Measurements from ENCODE around the gene EID2B. TPM values are rescaled to one million over a fixed set of nuclear protein-coding genes. Genes with fewer than 3 reads are reported as not detected.

EID2B gene
- total RNA-seq, 1 donor: 5.1 TPM

DNA sequence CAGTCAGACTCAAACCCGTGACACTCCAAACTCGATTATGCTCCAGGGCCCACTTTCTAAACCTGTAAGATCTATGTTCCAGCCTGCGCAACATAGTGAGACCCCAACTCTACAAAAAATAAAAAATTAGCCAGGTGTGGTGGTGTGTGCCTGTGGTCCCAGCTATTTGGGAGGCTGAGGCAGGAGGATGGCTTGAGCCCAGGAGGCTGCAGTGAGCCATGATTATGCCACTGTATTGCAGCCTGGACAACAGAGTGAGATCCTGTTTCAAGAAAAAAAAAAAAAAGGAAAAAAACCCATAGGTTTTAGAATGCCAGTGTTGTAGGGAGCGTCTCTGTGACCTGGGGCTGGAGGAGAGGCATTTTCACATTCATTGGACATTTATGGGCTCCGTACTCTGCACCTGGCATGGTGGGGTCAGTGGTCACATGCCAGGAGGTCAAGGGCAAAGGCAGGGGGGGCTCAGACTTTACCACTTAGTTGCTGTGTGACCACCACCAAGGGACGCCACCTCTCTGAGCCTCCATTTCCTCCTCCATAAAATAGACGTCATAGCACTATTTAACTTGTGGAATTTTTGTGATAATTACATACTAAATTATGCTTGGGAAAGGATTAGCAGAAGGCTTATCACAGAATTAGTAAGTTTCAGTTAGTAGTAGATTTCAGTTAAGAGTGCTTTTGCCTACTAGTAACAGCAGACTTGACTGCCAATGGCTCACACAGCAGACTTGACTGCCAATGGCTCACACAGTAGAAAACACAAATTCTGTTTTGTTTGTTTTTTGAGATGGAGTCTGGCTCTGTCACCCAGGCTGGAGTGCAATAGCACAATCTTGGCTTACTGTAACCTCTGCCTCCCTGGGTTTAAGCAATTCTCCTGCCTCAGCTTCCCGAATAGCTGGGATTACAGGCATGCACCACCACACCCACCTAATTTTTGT, 11.8 kb downstream of the EID2B start:
- Histone ChIP-seq H3K9me3 (ENCODE audit: low read depth, low read length) (no peaks in the 10 kb centered on the region), H3K4me2 (ENCODE audit: insufficient read depth, low read length) (no peak overlapping the region), H3K4me1 (ENCODE audit: insufficient read depth, low read length) (no peaks in the 10 kb centered on the region), H3K79me2 (ENCODE audit: insufficient read depth, low read length) (no peaks in the 10 kb centered on the region), H3K27ac (ENCODE audit: low read depth, low read length) (no peak overlapping the region), H3K4me3 (ENCODE audit: insufficient read depth, low read length) (no peak overlapping the region), H4K20me1 (ENCODE audit: insufficient read depth, low read length) (no peaks in the 10 kb centered on the region), H3K27me3 (ENCODE audit: insufficient read depth, low read length) (peaks cover 21% of the 10 kb centered on the region), H3K36me3 (ENCODE audit: insufficient read depth, low read length) (no peaks in the 10 kb centered on the region), H2AFZ (ENCODE audit: low read length) (no peak overlapping the region)
- TF ChIP-seq, protein P1, sequence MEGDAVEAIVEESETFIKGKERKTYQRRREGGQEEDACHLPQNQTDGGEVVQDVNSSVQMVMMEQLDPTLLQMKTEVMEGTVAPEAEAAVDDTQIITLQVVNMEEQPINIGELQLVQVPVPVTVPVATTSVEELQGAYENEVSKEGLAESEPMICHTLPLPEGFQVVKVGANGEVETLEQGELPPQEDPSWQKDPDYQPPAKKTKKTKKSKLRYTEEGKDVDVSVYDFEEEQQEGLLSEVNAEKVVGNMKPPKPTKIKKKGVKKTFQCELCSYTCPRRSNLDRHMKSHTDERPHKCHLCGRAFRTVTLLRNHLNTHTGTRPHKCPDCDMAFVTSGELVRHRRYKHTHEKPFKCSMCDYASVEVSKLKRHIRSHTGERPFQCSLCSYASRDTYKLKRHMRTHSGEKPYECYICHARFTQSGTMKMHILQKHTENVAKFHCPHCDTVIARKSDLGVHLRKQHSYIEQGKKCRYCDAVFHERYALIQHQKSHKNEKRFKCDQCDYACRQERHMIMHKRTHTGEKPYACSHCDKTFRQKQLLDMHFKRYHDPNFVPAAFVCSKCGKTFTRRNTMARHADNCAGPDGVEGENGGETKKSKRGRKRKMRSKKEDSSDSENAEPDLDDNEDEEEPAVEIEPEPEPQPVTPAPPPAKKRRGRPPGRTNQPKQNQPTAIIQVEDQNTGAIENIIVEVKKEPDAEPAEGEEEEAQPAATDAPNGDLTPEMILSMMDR (IDR thresholded peaks at IDR 0.05; ENCODE audit: extremely low read depth, low read depth, low read length): no peak
- no peak for DNase-seq (ENCODE audit: insufficient read length, low spot score, missing footprints)

GRCh38 chr19:39518975-39519374, 13.7 kb downstream of the EID2B start:
- Histone ChIP-seq H3K36me3 (ENCODE audit: insufficient read depth, low read length) (no peaks in the 10 kb centered on the region), H3K27me3 (ENCODE audit: insufficient read depth, low read length) (peaks cover 40% of the 10 kb centered on the region), H3K4me2 (ENCODE audit: insufficient read depth, low read length) (no peak overlapping the region), H3K4me3 (ENCODE audit: insufficient read depth, low read length) (no peak overlapping the region), H3K79me2 (ENCODE audit: insufficient read depth, low read length) (no peaks in the 10 kb centered on the region), H4K20me1 (ENCODE audit: insufficient read depth, low read length) (no peaks in the 10 kb centered on the region), H2AFZ (ENCODE audit: low read length) (no peak overlapping the region), H3K4me1 (ENCODE audit: insufficient read depth, low read length) (no peaks in the 10 kb centered on the region), H3K27ac (ENCODE audit: low read depth, low read length) (no peak overlapping the region), H3K9me3 (ENCODE audit: low read depth, low read length) (no peaks in the 10 kb centered on the region)
- TF ChIP-seq, protein P1 (IDR thresholded peaks at IDR 0.05; ENCODE audit: extremely low read depth, low read depth, low read length): no peak
- DNase-seq (ENCODE audit: insufficient read length, low spot score, missing footprints): no peak

- TF ChIP-seq, protein P1 (IDR thresholded peaks at IDR 0.05; ENCODE audit: extremely low read depth, low read depth, low read length): no peak
- Histone ChIP-seq H2AFZ (ENCODE audit: low read length) (no peak overlapping the region), H3K79me2 (ENCODE audit: insufficient read depth, low read length) (no peaks in the 10 kb centered on the region), H3K9me3 (ENCODE audit: low read depth, low read length) (no peaks in the 10 kb centered on the region), H3K27me3 (ENCODE audit: insufficient read depth, low read length) (peaks cover 45% of the 10 kb centered on the region), H3K4me2 (ENCODE audit: insufficient read depth, low read length) (no peak overlapping the region), H4K20me1 (ENCODE audit: insufficient read depth, low read length) (no peaks in the 10 kb centered on the region), H3K4me1 (ENCODE audit: insufficient read depth, low read length) (no peaks in the 10 kb centered on the region), H3K27ac (ENCODE audit: low read depth, low read length) (no peak overlapping the region), H3K4me3 (ENCODE audit: insufficient read depth, low read length) (no peak overlapping the region), H3K36me3 (ENCODE audit: insufficient read depth, low read length) (no peaks in the 10 kb centered on the region)
- DNase-seq (ENCODE audit: insufficient read length, low spot score, missing footprints): no peak
Measured at GRCh38 chr19:39518458-39518857, 14.2 kb downstream of the EID2B start.

DNA sequence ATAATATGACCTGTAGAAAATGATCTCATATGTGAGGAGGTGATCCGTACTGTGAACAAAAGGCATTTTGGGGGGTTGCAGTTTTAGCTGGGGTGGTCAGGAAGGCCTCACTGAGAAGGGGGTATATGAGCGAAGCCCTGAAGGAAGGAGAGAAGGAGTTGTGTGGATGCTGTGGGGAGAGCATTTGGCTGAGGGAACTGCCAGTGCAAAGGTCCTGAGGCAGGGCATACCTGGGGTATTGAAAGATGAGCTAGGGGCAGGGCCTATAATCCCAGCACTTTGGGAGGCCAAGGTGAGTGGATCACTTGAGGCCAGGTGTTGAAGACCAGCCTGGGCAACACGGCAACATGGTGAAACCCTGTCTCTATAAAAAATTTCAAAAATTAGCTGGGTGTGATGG, 15.2 kb downstream of the EID2B start:
- Histone ChIP-seq H3K27ac (ENCODE audit: low read depth, low read length) (no peak overlapping the region), H4K20me1 (ENCODE audit: insufficient read depth, low read length) (no peaks in the 10 kb centered on the region), H3K36me3 (ENCODE audit: insufficient read depth, low read length) (no peaks in the 10 kb centered on the region), H3K4me3 (ENCODE audit: insufficient read depth, low read length) (no peak overlapping the region), H3K4me2 (ENCODE audit: insufficient read depth, low read length) (no peak overlapping the region), H3K79me2 (ENCODE audit: insufficient read depth, low read length) (no peaks in the 10 kb centered on the region), H2AFZ (ENCODE audit: low read length) (no peak overlapping the region), H3K4me1 (ENCODE audit: insufficient read depth, low read length) (no peaks in the 10 kb centered on the region), H3K9me3 (ENCODE audit: low read depth, low read length) (no peaks in the 10 kb centered on the region), H3K27me3 (ENCODE audit: insufficient read depth, low read length) (peaks cover 52% of the 10 kb centered on the region)
- DNase-seq (ENCODE audit: insufficient read length, low spot score, missing footprints): no peak
- TF ChIP-seq, protein P1 (IDR thresholded peaks at IDR 0.05; ENCODE audit: extremely low read depth, low read depth, low read length): no peak

All from osteoblast (primary cell).